Stimulated activated effector memory CD8-positive, alpha-beta T cell treated with anti-CD3 and anti-CD28 coated beads, Interleukin-12 subunit alpha, Interleukin-12 subunit beta, amount 100 ng/mL, for 72 hours (primary cell): ENCODE results near the gene DEFB118.
"Not testable (repeated sequence)": the region's sequence is repeated elsewhere in the genome, so short reads cannot be mapped to it uniquely, and the experiment has no call there.

Experiments
- ATAC-seq: fragments of 150-1000 bp; cut with Tn5 transposase; 2 replicates; pipeline ENCODE4 v1.10.0; 2021
- DNase-seq, 2 donors: peaks; one replicate each; pipeline ENCODE4 v3.0.0; 2021 to 2022; ENCODE audit warnings: low spot score in 2 of 2
- H3K27ac Mint-ChIP-seq: one replicate; pipeline ENCODE4 v1.8.0; 2022; ENCODE audit warnings: mild to moderate bottlenecking, mixed read lengths
- H3K36me3 Mint-ChIP-seq: one replicate; pipeline ENCODE4 v1.8.0; 2022; ENCODE audit warnings: mild to moderate bottlenecking, mixed read lengths
- H3K4me1 Mint-ChIP-seq: one replicate; pipeline ENCODE4 v1.8.0; 2022; ENCODE audit warnings: mixed read lengths
- H3K4me3 Mint-ChIP-seq: one replicate; pipeline ENCODE4 v1.8.0; 2022; ENCODE audit warnings: mild to moderate bottlenecking, mixed read lengths
- H3K9me3 Mint-ChIP-seq: one replicate; pipeline ENCODE4 v1.8.0; 2022; ENCODE audit warnings: mixed read lengths

Gene DEFB118

DNA sequence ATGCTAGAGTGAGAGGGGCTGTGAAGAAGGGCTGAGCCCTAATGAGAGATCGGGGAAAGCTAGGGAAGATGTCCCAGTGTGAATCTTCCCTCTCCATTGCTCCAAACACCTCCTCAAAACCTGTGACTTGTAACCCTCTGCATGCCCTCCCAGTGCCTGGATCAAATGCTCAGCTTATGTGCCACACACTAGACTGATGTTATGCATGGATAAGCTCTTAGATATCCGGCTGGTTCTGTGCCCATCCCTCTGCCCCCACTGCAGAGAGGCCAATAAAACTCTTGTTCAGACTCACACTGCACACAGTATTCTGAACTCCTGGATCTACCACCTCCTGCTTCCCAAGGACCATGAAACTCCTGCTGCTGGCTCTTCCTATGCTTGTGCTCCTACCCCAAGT lies at the start of gene DEFB118:
DEFB118 (plus strand) TSS at position 301 of the 400 bp plus-strand sequence; CDS start at position 351, 50 bp downstream.
- DNase-seq (no peak), ATAC-seq (no peak)
- no peaks in the 10 kb centered on the region for H3K4me1 Mint-ChIP-seq
- no peak within 1 kb of the TSS for H3K4me3 Mint-ChIP-seq
- H3K27ac Mint-ChIP-seq = no peak within 1 kb of the TSS
- H3K36me3 Mint-ChIP-seq = no peaks in the 10 kb centered on the region
- H3K9me3 Mint-ChIP-seq = no peaks in the 10 kb centered on the region

DNA sequence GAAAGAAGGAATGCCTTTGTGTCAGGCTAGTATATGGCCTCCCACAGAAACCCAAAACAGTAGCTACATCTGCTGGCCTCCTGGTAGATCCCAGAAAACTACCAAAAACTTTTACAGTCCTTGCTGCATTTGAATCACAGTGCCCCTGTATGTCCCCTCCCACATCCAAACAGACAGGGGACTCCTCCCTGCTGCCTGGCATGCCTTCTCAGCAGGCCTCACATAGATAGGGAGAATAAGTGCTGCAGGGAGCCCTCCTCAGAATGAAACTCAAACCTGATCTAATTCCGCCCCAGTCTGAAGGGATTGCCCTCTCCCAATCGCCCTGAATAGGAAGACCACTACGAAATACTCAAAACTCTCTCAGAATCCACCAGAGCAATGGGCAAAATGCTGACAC lies 45.9 kb upstream of the DEFB118 start:
- ATAC-seq (no peak), DNase-seq (no peak)
- Mint-ChIP-seq H3K36me3 (no peaks in the 10 kb centered on the region), H3K9me3 (peaks cover 19% of the 10 kb centered on the region), H3K27ac (no peak overlapping the region), H3K4me1 (no peaks in the 10 kb centered on the region), H3K4me3 (no peak overlapping the region)

DNA sequence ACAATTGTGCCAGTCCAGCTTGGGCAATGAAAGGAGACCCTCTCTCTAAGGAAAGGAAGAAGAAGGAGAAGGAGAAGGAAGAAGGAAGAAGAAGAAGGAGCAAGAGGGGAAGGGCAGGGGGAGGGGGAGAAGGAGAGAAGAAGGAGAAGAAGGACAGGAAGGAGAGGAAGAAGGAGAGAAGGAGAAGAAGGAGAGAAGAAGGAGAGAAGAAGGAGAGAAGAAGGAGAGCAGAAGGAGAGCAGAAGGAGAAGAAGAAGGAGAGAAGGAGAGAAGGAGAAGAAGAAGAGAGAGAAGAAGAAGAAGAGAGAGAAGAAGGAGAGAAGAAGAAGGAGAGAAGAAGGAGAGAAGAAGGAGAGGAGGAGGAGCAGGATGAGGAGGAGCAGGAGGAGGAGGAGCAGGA lies 37.5 kb upstream of the DEFB118 start:
- Mint-ChIP-seq H3K27ac (no peak overlapping the region), H3K4me3 (no peak overlapping the region), H3K36me3 (no peaks in the 10 kb centered on the region), H3K9me3 (peaks cover 14% of the 10 kb centered on the region), H3K4me1 (no peaks in the 10 kb centered on the region)
- no peak for ATAC-seq
- DNase-seq = no peak

DNA sequence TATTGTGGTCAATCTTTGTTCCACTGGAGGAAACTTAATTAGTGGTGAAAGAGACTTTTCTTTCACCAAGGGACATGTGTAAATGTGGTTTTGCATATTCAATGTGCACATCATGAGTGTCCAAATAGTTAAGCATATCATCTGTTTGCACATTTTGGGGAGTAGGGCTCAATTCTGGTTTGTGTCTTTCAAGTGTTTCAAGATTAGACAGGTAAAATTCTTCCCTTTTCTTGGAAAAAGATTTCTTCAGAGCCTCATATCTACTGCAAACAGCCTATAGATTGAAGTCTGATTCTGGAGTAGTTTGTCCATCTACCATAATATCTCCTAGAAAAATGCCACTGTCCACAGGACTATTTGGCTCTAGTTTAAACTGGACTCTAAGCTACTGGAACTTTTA lies 26.9 kb upstream of the DEFB118 start:
- Mint-ChIP-seq H3K36me3 (no peaks in the 10 kb centered on the region), H3K4me1 (no peaks in the 10 kb centered on the region), H3K9me3 (no peaks in the 10 kb centered on the region), H3K4me3 (no peak overlapping the region), H3K27ac (no peak overlapping the region)
- DNase-seq = no peak
- ATAC-seq = no peak

DNA sequence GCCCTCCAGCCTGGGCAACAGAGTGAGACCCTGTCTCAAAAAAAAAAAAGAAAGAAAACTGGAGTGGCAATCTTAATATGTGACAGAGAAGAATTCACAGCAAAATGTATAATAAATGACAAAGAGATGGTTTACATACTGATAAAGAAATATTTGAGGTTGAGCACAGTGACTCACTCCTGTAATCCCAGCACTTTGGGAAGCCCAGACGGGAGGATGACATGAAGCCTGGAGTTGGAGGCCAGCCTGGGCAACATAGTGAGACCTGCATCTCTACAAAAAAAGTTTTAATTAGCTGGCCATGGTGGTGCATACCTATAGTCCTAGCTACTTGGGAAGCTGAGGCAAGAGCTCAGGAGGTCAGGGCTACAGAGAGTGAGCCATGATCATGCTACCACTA lies 12.4 kb upstream of the DEFB118 start:
- Mint-ChIP-seq H3K9me3 (peaks cover 3% of the 10 kb centered on the region), H3K27ac (no peak overlapping the region), H3K4me3 (no peak overlapping the region), H3K36me3 (no peaks in the 10 kb centered on the region), H3K4me1 (no peaks in the 10 kb centered on the region)
- DNase-seq = no peak
- no peak for ATAC-seq

DNA sequence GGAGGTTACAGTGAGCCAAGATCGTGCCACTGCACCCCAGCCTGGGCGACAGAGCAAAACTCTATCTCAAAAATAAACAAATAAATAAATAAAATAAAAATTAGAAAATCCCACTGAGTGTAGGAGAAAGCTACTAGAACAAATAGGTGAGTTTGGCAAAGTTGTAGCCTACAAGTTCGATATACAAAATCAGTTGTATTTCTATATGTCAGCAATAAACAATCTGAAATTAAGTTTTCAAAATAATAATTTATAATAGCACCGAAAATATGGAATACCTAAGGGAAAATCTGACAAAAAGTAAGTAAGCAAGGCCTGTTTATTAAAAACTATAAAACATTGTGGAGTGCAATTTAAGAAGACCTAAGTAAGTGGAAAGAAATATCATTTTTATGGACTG lies 5.1 kb upstream of the DEFB118 start:
- ATAC-seq = no peak
- Mint-ChIP-seq H3K9me3 (peaks cover 2% of the 10 kb centered on the region), H3K27ac (no peak overlapping the region), H3K4me1 (no peaks in the 10 kb centered on the region), H3K4me3 (no peak overlapping the region), H3K36me3 (no peaks in the 10 kb centered on the region)
- DNase-seq = no peak

DNA sequence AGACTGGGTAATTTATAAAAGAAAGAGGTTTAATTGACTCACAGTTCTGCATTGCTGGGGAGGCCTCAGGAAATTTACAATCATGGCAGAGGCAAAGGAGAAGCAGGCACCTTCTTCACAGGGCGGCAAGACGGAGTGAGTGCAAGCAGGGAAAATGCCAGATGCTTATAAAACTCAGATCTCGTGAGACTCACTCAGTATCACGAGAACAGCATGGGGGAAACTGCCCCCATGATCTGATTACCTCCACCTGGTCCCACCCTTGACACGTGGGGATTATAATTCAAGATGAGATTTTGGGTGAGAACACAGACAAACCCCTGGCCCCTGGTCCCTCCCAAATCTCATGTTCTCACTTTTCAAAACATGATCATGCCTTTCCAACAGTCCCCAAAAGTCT lies 4.1 kb upstream of the DEFB118 start:
- H3K36me3 Mint-ChIP-seq, ATAC-seq, H3K9me3 Mint-ChIP-seq, H3K4me1 Mint-ChIP-seq, DNase-seq, H3K4me3 Mint-ChIP-seq, H3K27ac Mint-ChIP-seq: not testable (repeated sequence)

DNA sequence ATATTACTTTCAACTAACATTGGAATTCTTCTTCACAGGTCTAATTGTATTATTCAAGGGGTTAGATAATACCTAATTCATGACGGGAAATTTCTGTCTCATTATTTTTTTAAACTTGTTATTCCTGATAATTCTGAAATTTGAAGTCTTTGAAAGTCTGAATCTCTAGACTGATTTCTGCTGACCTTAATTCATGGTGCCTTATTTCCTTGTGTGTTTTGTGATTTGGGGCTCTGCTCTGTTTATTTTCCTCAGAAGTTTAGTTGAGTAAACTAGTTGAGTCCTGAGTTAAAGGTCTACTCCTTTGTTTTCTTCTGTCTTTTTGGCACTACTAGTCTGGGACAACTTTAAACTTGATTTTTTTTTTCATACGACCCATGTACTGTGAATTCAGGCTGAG lies 5.9 kb downstream of the DEFB118 start:
- H3K4me3 Mint-ChIP-seq = no peak overlapping the region
- no peaks in the 10 kb centered on the region for H3K36me3 Mint-ChIP-seq
- no peak overlapping the region for H3K27ac Mint-ChIP-seq
- H3K4me1 Mint-ChIP-seq = no peaks in the 10 kb centered on the region
- ATAC-seq = no peak
- no peak for DNase-seq
- H3K9me3 Mint-ChIP-seq = peaks cover 3% of the 10 kb centered on the region

GRCh38 chr20:31390490-31390889 lies 22.1 kb downstream of the DEFB118 start, which contains the start of gene DEFB119:
DEFB119 (minus strand) TSS chr20:31390590; CDS start chr20:31390483, 107 bp downstream.
- Mint-ChIP-seq H3K9me3 (no peaks in the 10 kb centered on the region), H3K4me1 (no peaks in the 10 kb centered on the region), H3K27ac (no peak within 1 kb of the TSS), H3K36me3 (no peaks in the 10 kb centered on the region), H3K4me3 (no peak within 1 kb of the TSS)
- ATAC-seq (no peak), DNase-seq (no peak)

DNA sequence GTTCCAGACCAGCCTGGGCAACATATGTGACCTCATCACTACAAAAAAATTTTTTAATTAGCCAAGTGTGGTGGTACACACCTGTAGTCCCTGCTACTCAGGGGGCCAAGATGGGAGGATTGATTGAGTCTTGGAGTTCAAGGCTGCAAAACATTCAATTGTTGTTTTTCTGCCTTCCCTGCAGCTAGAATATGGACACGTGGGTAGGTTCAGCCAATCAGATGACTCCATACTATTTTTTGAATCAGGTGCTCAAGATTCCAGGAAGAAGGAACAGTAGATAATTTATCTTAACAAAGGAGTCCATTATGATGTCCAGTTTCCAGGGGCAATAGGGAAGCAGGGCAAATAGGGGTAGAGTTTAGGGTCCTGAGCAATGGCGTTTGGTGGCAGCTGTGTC lies 24.4 kb downstream of the DEFB118 start:
- no peaks in the 10 kb centered on the region for H3K9me3 Mint-ChIP-seq
- ATAC-seq (no peak), DNase-seq (no peak)
- H3K36me3 Mint-ChIP-seq = no peaks in the 10 kb centered on the region
- H3K4me1 Mint-ChIP-seq = no peaks in the 10 kb centered on the region
- H3K4me3 Mint-ChIP-seq = no peak overlapping the region
- H3K27ac Mint-ChIP-seq = no peak overlapping the region

GRCh38 chr20:31394900-31395299 lies 26.5 kb downstream of the DEFB118 start:
- ATAC-seq = no peak
- DNase-seq = no peak
- no peak overlapping the region for H3K4me3 Mint-ChIP-seq
- H3K36me3 Mint-ChIP-seq = no peaks in the 10 kb centered on the region
- no peaks in the 10 kb centered on the region for H3K9me3 Mint-ChIP-seq
- no peaks in the 10 kb centered on the region for H3K4me1 Mint-ChIP-seq
- H3K27ac Mint-ChIP-seq = no peak overlapping the region

DNA sequence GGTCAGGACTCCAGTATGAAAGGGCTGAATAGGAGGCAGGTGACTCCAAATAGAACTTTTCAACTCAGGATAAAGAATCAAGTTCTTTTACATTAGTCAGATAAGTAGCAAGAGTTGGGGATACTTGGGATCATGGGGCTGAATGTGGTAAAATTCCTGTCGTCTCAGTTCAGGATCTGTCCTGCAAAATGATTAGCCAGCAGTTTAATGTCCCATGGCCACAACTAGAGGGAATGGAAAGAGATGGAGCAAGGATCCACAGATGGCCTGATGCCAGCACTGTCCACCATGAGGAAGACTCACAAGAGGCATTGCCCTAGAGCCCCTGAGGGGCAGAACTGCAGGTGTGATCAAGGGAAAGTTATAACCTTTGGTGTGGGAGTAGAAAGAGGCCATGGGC lies 35.5 kb downstream of the DEFB118 start:
- peaks cover 2% of the 10 kb centered on the region for H3K9me3 Mint-ChIP-seq
- H3K4me1 Mint-ChIP-seq = no peaks in the 10 kb centered on the region
- no peak for DNase-seq
- no peaks in the 10 kb centered on the region for H3K36me3 Mint-ChIP-seq
- ATAC-seq = no peak
- H3K27ac Mint-ChIP-seq = no peak overlapping the region
- H3K4me3 Mint-ChIP-seq = no peak overlapping the region

GRCh38 chr20:31406115-31406514 lies 37.7 kb downstream of the DEFB118 start, which contains the start of gene DEFB121:
DEFB121 (minus strand) TSS chr20:31406215; CDS start chr20:31406152, 63 bp downstream.
- Mint-ChIP-seq H3K36me3 (no peaks in the 10 kb centered on the region), H3K4me3 (no peak within 1 kb of the TSS), H3K27ac (no peak within 1 kb of the TSS), H3K4me1 (no peaks in the 10 kb centered on the region), H3K9me3 (peaks cover 2% of the 10 kb centered on the region)
- DNase-seq (no peak), ATAC-seq (no peak)

DNA sequence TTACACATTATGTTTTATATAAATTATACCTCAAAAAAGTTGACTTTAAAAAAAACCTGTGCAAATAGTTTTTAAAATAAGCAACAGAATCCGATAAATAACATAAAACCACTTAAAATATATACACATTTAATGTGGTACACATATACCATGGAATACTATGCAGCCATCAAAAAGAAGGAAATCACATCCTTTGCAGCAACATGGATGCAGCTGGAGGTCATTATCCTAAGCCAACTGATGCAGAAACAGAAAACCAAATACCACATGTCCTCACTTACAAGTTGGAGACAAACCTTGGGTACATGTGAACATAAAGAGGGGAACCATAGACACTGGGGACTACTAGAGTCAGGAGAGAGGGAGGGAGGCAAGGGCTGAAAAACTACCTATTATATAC lies 41.6 kb downstream of the DEFB118 start:
- Mint-ChIP-seq H3K9me3 (peaks cover 2% of the 10 kb centered on the region), H3K27ac (no peak overlapping the region), H3K36me3 (no peaks in the 10 kb centered on the region), H3K4me1 (no peaks in the 10 kb centered on the region), H3K4me3 (no peak overlapping the region)
- ATAC-seq (no peak), DNase-seq (no peak)

DNA sequence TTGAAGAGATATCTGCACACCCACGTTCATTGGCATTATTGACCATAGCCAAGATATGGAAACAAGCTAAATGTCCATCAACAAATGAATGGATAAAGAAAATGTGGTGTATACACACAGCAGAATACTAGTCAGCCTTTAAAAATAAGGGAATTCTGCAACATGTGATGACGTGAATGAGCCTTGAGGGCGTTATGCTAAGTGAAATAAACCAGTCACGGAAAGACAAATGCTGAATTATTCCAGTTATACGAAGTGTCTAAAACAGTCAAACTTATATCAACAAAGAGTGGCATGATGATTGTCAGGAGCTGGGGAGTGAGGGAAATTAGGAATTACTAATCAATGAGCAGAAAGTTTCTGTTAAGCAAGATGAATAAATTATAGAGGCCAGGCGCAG lies 46.0 kb downstream of the DEFB118 start:
- Mint-ChIP-seq H3K4me1 (no peaks in the 10 kb centered on the region), H3K36me3 (no peaks in the 10 kb centered on the region), H3K4me3 (no peak overlapping the region), H3K27ac (no peak overlapping the region), H3K9me3 (no peaks in the 10 kb centered on the region)
- no peak for DNase-seq
- ATAC-seq = no peak

GRCh38 chr20:31415653-31416052 lies 47.3 kb downstream of the DEFB118 start:
- Mint-ChIP-seq H3K27ac (no peak overlapping the region), H3K4me1 (no peaks in the 10 kb centered on the region), H3K36me3 (no peaks in the 10 kb centered on the region), H3K9me3 (no peaks in the 10 kb centered on the region), H3K4me3 (no peak overlapping the region)
- DNase-seq (no peak), ATAC-seq (no peak)

DNA sequence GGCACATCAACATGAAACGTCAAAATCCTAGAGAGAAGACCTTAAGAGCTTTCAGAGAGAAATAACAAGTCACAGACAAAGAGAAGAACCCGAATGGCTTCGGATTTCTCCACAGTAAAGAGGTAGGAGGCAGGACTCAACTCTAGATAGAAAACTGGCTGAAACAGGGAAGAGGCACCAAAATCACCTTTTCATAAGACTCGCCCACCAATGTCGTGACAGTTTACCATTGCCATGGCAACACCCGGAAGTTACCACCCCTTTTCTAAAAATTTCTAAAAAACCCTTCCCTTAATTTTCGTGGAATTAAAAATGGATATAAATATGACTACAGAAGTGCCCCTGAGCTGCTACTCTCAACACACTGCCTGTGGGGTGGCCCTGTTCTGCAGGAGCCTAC lies 49.9 kb downstream of the DEFB118 start:
- Mint-ChIP-seq H3K4me3 (no peak overlapping the region), H3K27ac (no peak overlapping the region), H3K9me3 (no peaks in the 10 kb centered on the region), H3K4me1 (no peaks in the 10 kb centered on the region), H3K36me3 (no peaks in the 10 kb centered on the region)
- ATAC-seq (no peak), DNase-seq (no peak)
